SK-N-SH (cell line): ENCODE results near the gene MAP3K7.

Experiments
- ELF1 ChIP-seq: IDR thresholded peaks from 2 replicates; pipeline ENCODE4 v1.4.0; 2012
- EP300 ChIP-seq, 2 experiments: IDR thresholded peaks; 2 replicates each; pipeline versions ENCODE4 v1.4.0 to v1.6.1; 2012; ENCODE audit warnings: borderline replicate concordance in 1 of 2, low read depth in 1 of 2, low read length in 1 of 2
- EZH2phosphoT487 ChIP-seq: fragments of 200-600 bp; sonication (generic); IDR thresholded peaks from 2 replicates; pipeline ENCODE4 v1.6.1; 2017; ENCODE audit warnings: low read depth, mixed run types, mild to moderate bottlenecking, antibody characterized with exemption, moderate library complexity, borderline replicate concordance
- NRF1 ChIP-seq: IDR thresholded peaks from 2 replicates; pipeline ENCODE4 v1.6.1; 2012; ENCODE audit warnings: low read depth, mild to moderate bottlenecking, low read length
- PBX3 ChIP-seq: IDR thresholded peaks from 2 replicates; pipeline ENCODE4; 2012
- POLR2AphosphoS5 ChIP-seq: IDR thresholded peaks from 2 replicates; pipeline ENCODE4 v1.6.1; 2012; ENCODE audit warnings: low read depth, low read length
- RAD21 ChIP-seq: IDR thresholded peaks from 2 replicates; pipeline ENCODE4 v1.6.1; 2012; ENCODE audit warnings: mild to moderate bottlenecking, low read length
- RXRA ChIP-seq: IDR thresholded peaks from 2 replicates; pipeline ENCODE4 v1.4.0; 2012; ENCODE audit warnings: low read depth, mild to moderate bottlenecking, borderline replicate concordance
- YY1 ChIP-seq: IDR thresholded peaks from 2 replicates; pipeline ENCODE4 v1.4.0; 2012; ENCODE audit warnings: low read depth, mild to moderate bottlenecking
- TF ChIP-seq, protein P1 (sequence below): fragments of 200-600 bp; sonication (generic); IDR thresholded peaks from 2 replicates; pipeline ENCODE4 v1.6.1; 2017; ENCODE audit warnings: antibody characterized with exemption, mild to moderate bottlenecking, moderate library complexity
- TF ChIP-seq, protein P2 (sequence below): fragments of 150-350 bp; IDR thresholded peaks from 2 replicates; pipeline ENCODE4 v1.6.1; 2017; ENCODE audit warnings: antibody characterized with exemption, low read length, low read depth, borderline replicate concordance
- TF ChIP-seq, protein P3 (sequence below): IDR thresholded peaks from 2 replicates; pipeline ENCODE4 v1.4.0; 2012; ENCODE audit warnings: low read depth

DNA sequence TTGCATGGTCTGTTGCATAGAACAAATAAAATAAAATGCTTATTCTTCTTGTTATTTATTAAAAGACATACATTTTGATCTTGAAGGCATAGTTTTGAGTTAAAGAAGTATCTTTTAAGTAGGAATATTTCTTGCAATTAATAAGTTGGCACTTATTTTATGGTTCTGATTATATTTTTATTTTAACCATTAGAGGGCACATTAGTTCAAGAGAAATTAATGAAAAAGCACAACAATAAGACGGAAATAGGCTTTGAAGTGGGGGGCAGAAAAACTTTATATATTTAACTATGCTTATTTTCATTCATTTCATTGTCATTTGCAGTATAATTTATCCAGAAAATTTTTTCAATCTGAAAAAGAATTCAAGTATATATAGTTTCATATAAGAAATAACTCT lies 44.2 kb upstream of the MAP3K7 start:
- TF ChIP-seq RAD21 (no peak), RXRA (no peak), NRF1 (no peak), POLR2AphosphoS5 (no peak), ELF1 (no peak), EZH2phosphoT487 (no peak), PBX3 (no peak), EP300 (IDR thresholded peaks at IDR 0.05; ENCODE audit: borderline replicate concordance in 1 of 2, low read depth in 1 of 2, low read length in 1 of 2) (no peak), YY1 (no peak)
- TF ChIP-seq, protein P1, sequence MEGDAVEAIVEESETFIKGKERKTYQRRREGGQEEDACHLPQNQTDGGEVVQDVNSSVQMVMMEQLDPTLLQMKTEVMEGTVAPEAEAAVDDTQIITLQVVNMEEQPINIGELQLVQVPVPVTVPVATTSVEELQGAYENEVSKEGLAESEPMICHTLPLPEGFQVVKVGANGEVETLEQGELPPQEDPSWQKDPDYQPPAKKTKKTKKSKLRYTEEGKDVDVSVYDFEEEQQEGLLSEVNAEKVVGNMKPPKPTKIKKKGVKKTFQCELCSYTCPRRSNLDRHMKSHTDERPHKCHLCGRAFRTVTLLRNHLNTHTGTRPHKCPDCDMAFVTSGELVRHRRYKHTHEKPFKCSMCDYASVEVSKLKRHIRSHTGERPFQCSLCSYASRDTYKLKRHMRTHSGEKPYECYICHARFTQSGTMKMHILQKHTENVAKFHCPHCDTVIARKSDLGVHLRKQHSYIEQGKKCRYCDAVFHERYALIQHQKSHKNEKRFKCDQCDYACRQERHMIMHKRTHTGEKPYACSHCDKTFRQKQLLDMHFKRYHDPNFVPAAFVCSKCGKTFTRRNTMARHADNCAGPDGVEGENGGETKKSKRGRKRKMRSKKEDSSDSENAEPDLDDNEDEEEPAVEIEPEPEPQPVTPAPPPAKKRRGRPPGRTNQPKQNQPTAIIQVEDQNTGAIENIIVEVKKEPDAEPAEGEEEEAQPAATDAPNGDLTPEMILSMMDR: peak; percentile 46
- TF ChIP-seq, protein P2, sequence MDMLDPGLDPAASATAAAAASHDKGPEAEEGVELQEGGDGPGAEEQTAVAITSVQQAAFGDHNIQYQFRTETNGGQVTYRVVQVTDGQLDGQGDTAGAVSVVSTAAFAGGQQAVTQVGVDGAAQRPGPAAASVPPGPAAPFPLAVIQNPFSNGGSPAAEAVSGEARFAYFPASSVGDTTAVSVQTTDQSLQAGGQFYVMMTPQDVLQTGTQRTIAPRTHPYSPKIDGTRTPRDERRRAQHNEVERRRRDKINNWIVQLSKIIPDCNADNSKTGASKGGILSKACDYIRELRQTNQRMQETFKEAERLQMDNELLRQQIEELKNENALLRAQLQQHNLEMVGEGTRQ: no peak
- TF ChIP-seq, protein P3, sequence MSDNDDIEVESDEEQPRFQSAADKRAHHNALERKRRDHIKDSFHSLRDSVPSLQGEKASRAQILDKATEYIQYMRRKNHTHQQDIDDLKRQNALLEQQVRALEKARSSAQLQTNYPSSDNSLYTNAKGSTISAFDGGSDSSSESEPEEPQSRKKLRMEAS: no peak
